ENCODE measurements around the gene CCR4. TPM values are rescaled to one million over a fixed set of nuclear protein-coding genes. Genes with fewer than 3 reads are reported as not detected.

Gene CCR4
- total and polyA plus RNA-seq, 10 donors, result 0.28 to 9.4 (median 4.9) TPM

DNA sequence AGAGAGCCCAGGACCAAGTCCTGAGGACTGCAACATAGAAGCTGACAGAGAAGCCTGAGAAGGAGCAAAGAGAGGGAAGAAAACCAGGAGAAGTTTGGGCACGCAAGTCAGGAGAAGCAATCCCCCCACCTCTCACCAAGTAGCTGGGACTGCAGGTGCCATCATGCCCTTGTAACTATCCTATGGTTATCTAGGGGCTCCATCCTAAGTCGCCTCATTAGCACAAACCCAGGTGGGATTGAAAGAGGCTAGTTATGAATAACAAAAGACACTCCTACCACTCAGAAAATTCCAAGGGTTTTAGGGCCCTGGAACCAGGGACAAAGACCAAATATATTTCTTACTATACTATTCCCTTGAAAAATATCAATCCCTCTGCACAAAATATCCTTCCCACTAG lies 53.5 kb downstream of the CCR4 start:
- H3K4me3 ChIP-seq, result no peak overlapping the region
- no peak overlapping the region for H3K27ac ChIP-seq
- intact Hi-C loops (cut with DNase I; ENCODE audit: low total_unique reads), result no loop called here
- no peaks in the 10 kb centered on the region for H3K27me3 ChIP-seq (replicated peaks in 1 of 7)
- H3K36me3 ChIP-seq, result peaks cover 0 to 99% (median 25%) of the 10 kb centered on the region in 6 donors
- 95 to 100% (median 98%) methylated on average over 2 of the region's 2 CpGs for WGBS, 5 donors
- peaks cover 0 to 21% (median 5%) of the 10 kb centered on the region in 6 donors for H3K4me1 ChIP-seq
- no peaks in the 10 kb centered on the region for H3K9me3 ChIP-seq
- TF ChIP-seq POLR2AphosphoS5 (IDR thresholded peaks at IDR 0.05), result no peak
- no peak for TF ChIP-seq CTCF (IDR thresholded peaks at IDR 0.05 in 8 of 11, conservative IDR thresholded peaks at IDR 0.05 in 3 of 11)
- TF ChIP-seq POLR2A (IDR thresholded peaks at IDR 0.05), result no peak
- no peak for DNase-seq

Other genes with a start within 250 kb of the CCR4 start
- under 1 TPM in 3 of 7 donors, not detected in 4; 0.03 to 0.09 (median 0.03) TPM for gene TRIM71, start 133.6 kb upstream of the CCR4 start, total RNA-seq
- gene TRIM71, start 133.6 kb upstream of the CCR4 start, polyA plus RNA-seq, result under 1 TPM in 2 of 3 donors, not detected in 1; under 0.01 to 0.02 TPM
- gene GLB1, start 145.5 kb downstream of the CCR4 start, total RNA-seq, result 10 to 100 TPM; 53.2 to 90.0 (median 71.6) TPM
- 10 to 100 TPM; 13.2 to 14.4 (median 13.8) TPM for gene GLB1, start 145.5 kb downstream of the CCR4 start, polyA plus RNA-seq
- gene TMPPE, start 145.5 kb downstream of the CCR4 start, total RNA-seq, result 10 to 100 TPM; 12.5 to 23.8 (median 16.5) TPM
- gene TMPPE, start 145.5 kb downstream of the CCR4 start, polyA plus RNA-seq, result under 1 TPM; 0.09 to 0.51 (median 0.12) TPM
- gene CRTAP, start 162.4 kb downstream of the CCR4 start, total RNA-seq, result 100 to 1,000 TPM in 5 of 7 donors, 10 to 100 TPM in 2; 64.8 to 156 (median 119) TPM
- 10 to 100 TPM; 37.9 to 46.8 (median 38.1) TPM for gene CRTAP, start 162.4 kb downstream of the CCR4 start, polyA plus RNA-seq